ENCODE data around the gene TNFAIP2.

The TNFAIP2 gene

GRCh38 chr14:103103461-103104388, 19.5 kb upstream of the TNFAIP2 start:
- no peak overlapping the region for H3K27ac ChIP-seq (ENCODE audit: low read depth, low read length, poor library complexity, severe bottlenecking)
- no peak overlapping the region for H3K9ac ChIP-seq (ENCODE audit: low read length)
- peaks cover 31% of the 10 kb centered on the region for H3K4me1 ChIP-seq (ENCODE audit: insufficient read depth, low read length, severe bottlenecking)
- H3K9me2 ChIP-seq (ENCODE audit: low read depth, low read length) = no peaks in the 10 kb centered on the region
- H3K4me3 ChIP-seq (ENCODE audit: low read depth, low read length, poor library complexity, severe bottlenecking) = no peak overlapping the region
- TF ChIP-seq CTCF (IDR thresholded peaks at IDR 0.05; ENCODE audit: low read length) = no peak
- TF ChIP-seq EZH2 (IDR thresholded peaks at IDR 0.05; ENCODE audit: borderline replicate concordance, low read length) = no peak
- no peaks in the 10 kb centered on the region for H3K36me3 ChIP-seq (ENCODE audit: insufficient read depth, low read length)
- no peak overlapping the region for H3K4me2 ChIP-seq (ENCODE audit: low read length)
- no peaks in the 10 kb centered on the region for H3K9me3 ChIP-seq (ENCODE audit: low read length)
- no peak overlapping the region for H2AFZ ChIP-seq (ENCODE audit: low read length)
- H3K79me2 ChIP-seq (ENCODE audit: insufficient read depth, low read length) = no peaks in the 10 kb centered on the region
- no peaks in the 10 kb centered on the region for H4K20me1 ChIP-seq (ENCODE audit: insufficient read depth, low read length)
- no peaks in the 10 kb centered on the region; the same call in 1 of the 2 replicates for H3K27me3 ChIP-seq (ENCODE audit: insufficient read depth, low read length)
- H3F3A ChIP-seq (ENCODE audit: insufficient read depth, low read length) = no peaks in the 10 kb centered on the region

- no peaks in the 10 kb centered on the region for H4K20me1 ChIP-seq (ENCODE audit: insufficient read depth, low read length)
- peaks cover 31% of the 10 kb centered on the region for H3K4me1 ChIP-seq (ENCODE audit: insufficient read depth, low read length, severe bottlenecking)
- no peak overlapping the region for H3K9ac ChIP-seq (ENCODE audit: low read length)
- H3K36me3 ChIP-seq (ENCODE audit: insufficient read depth, low read length) = no peaks in the 10 kb centered on the region
- no peak for TF ChIP-seq EZH2 (IDR thresholded peaks at IDR 0.05; ENCODE audit: borderline replicate concordance, low read length)
- no peak for TF ChIP-seq CTCF (IDR thresholded peaks at IDR 0.05; ENCODE audit: low read length)
- H3F3A ChIP-seq (ENCODE audit: insufficient read depth, low read length) = no peaks in the 10 kb centered on the region
- no peaks in the 10 kb centered on the region; the same call in 1 of the 2 replicates for H3K27me3 ChIP-seq (ENCODE audit: insufficient read depth, low read length)
- no peaks in the 10 kb centered on the region for H3K9me2 ChIP-seq (ENCODE audit: low read depth, low read length)
- no peak overlapping the region for H3K27ac ChIP-seq (ENCODE audit: low read depth, low read length, poor library complexity, severe bottlenecking)
- no peak overlapping the region for H2AFZ ChIP-seq (ENCODE audit: low read length)
- H3K4me2 ChIP-seq (ENCODE audit: low read length) = no peak overlapping the region
- no peak overlapping the region for H3K4me3 ChIP-seq (ENCODE audit: low read depth, low read length, poor library complexity, severe bottlenecking)
- H3K9me3 ChIP-seq (ENCODE audit: low read length) = no peaks in the 10 kb centered on the region
- no peaks in the 10 kb centered on the region for H3K79me2 ChIP-seq (ENCODE audit: insufficient read depth, low read length)
Observed at GRCh38 chr14:103104389-103104653, 18.9 kb upstream of the TNFAIP2 start.

GRCh38 chr14:103104654-103105452, 18.4 kb upstream of the TNFAIP2 start:
- Histone ChIP-seq H3K9ac (ENCODE audit: low read length) (no peak overlapping the region; the same call in 1 of the 2 replicates), H3K27ac (ENCODE audit: low read depth, low read length, poor library complexity, severe bottlenecking) (peak overlapping the region; percentile 80), H4K20me1 (ENCODE audit: insufficient read depth, low read length) (no peaks in the 10 kb centered on the region), H3F3A (ENCODE audit: insufficient read depth, low read length) (no peaks in the 10 kb centered on the region), H3K79me2 (ENCODE audit: insufficient read depth, low read length) (no peaks in the 10 kb centered on the region), H2AFZ (ENCODE audit: low read length) (no peak overlapping the region), H3K4me2 (ENCODE audit: low read length) (peak overlapping the region; percentile 23; the same call in 1 of the 2 replicates), H3K27me3 (ENCODE audit: insufficient read depth, low read length) (no peaks in the 10 kb centered on the region; the same call in 1 of the 2 replicates), H3K4me3 (ENCODE audit: low read depth, low read length, poor library complexity, severe bottlenecking) (peak overlapping the region; percentile 1), H3K36me3 (ENCODE audit: insufficient read depth, low read length) (no peaks in the 10 kb centered on the region), H3K9me2 (ENCODE audit: low read depth, low read length) (no peaks in the 10 kb centered on the region), H3K4me1 (ENCODE audit: insufficient read depth, low read length, severe bottlenecking) (peaks cover 32% of the 10 kb centered on the region), H3K9me3 (ENCODE audit: low read length) (no peaks in the 10 kb centered on the region)
- TF ChIP-seq CTCF (IDR thresholded peaks at IDR 0.05; ENCODE audit: low read length) (peak; percentile 100), EZH2 (IDR thresholded peaks at IDR 0.05; ENCODE audit: borderline replicate concordance, low read length) (no peak)

Data from OCI-LY1 (cell line).